Measurements from ENCODE around the gene MMP14. TPM values are rescaled to one million over a fixed set of nuclear protein-coding genes. Genes with fewer than 3 reads are reported as not detected.
A peak's percentile ranks its signal among the peaks of the same experiment; 100 is the strongest.

The MMP14 gene
- total RNA-seq, 1 donor from 2014 or later: 306 TPM

GRCh38 chr14:22884738-22885523 is 48.5 kb downstream of the MMP14 start:
- no peaks in the 10 kb centered on the region for H3K27me3 Mint-ChIP-seq (ENCODE audit: low read depth)
- no peak for TF ChIP-seq CTCF (IDR thresholded peaks at IDR 0.05; ENCODE audit: unreplicated experiment)
- H3K9me3 Mint-ChIP-seq: no peaks in the 10 kb centered on the region
- H3K4me1 Mint-ChIP-seq: peaks cover 56% of the 10 kb centered on the region
- H3K36me3 Mint-ChIP-seq: no peaks in the 10 kb centered on the region
- peak overlapping the region; percentile 26 for H3K4me3 Mint-ChIP-seq
- DNase-seq (ENCODE audit: low spot score in 2 of 2, unreplicated experiment in 2 of 2): no peak
- peak overlapping the region; percentile 40 for H3K27ac Mint-ChIP-seq

GRCh38 chr14:22885975-22886374 is 49.6 kb downstream of the MMP14 start:
- H3K36me3 Mint-ChIP-seq: no peaks in the 10 kb centered on the region
- TF ChIP-seq CTCF (IDR thresholded peaks at IDR 0.05; ENCODE audit: unreplicated experiment): no peak
- no peaks in the 10 kb centered on the region for H3K27me3 Mint-ChIP-seq (ENCODE audit: low read depth)
- H3K4me3 Mint-ChIP-seq: peak overlapping the region; percentile 91
- peaks cover 61% of the 10 kb centered on the region for H3K4me1 Mint-ChIP-seq
- H3K9me3 Mint-ChIP-seq: no peaks in the 10 kb centered on the region
- no peak for DNase-seq (ENCODE audit: low spot score in 2 of 2, unreplicated experiment in 2 of 2)
- H3K27ac Mint-ChIP-seq: peak overlapping the region; percentile 89

- TF ChIP-seq CTCF (IDR thresholded peaks at IDR 0.05; ENCODE audit: unreplicated experiment): no peak
- DNase-seq (ENCODE audit: low spot score in 2 of 2, unreplicated experiment in 2 of 2): peak; percentile 42 to 61
- Mint-ChIP-seq H3K27me3 (ENCODE audit: low read depth) (no peaks in the 10 kb centered on the region), H3K36me3 (no peaks in the 10 kb centered on the region), H3K27ac (peak overlapping the region; percentile 98), H3K4me3 (peak overlapping the region; percentile 91), H3K4me1 (peaks cover 60% of the 10 kb centered on the region), H3K9me3 (no peaks in the 10 kb centered on the region)
Observed at GRCh38 chr14:22886500-22887259, 50.3 kb downstream of the MMP14 start.

- peak overlapping the region; percentile 91 for H3K4me3 Mint-ChIP-seq
- H3K27me3 Mint-ChIP-seq (ENCODE audit: low read depth): no peaks in the 10 kb centered on the region
- no peaks in the 10 kb centered on the region for H3K9me3 Mint-ChIP-seq
- TF ChIP-seq CTCF (IDR thresholded peaks at IDR 0.05; ENCODE audit: unreplicated experiment): no peak
- DNase-seq (ENCODE audit: low spot score in 2 of 2, unreplicated experiment in 2 of 2): peak in 1 of 2 experiments; percentile 60
- peaks cover 55% of the 10 kb centered on the region for H3K4me1 Mint-ChIP-seq
- peak overlapping the region; percentile 98 for H3K27ac Mint-ChIP-seq
- no peaks in the 10 kb centered on the region for H3K36me3 Mint-ChIP-seq
Observed at GRCh38 chr14:22887260-22887989, 51.0 kb downstream of the MMP14 start.

- TF ChIP-seq CTCF (IDR thresholded peaks at IDR 0.05; ENCODE audit: unreplicated experiment): no peak
- H3K27ac Mint-ChIP-seq: peak overlapping the region; percentile 98
Observed at GRCh38 chr14:22887990-22888378, 51.6 kb downstream of the MMP14 start.

More at GRCh38 chr14:22887990-22888378, 51.6 kb downstream of the MMP14 start:
- Mint-ChIP-seq H3K36me3 (no peaks in the 10 kb centered on the region), H3K4me1 (peaks cover 50% of the 10 kb centered on the region), H3K9me3 (no peaks in the 10 kb centered on the region), H3K27me3 (ENCODE audit: low read depth) (no peaks in the 10 kb centered on the region), H3K4me3 (peak overlapping the region; percentile 91)
- no peak for DNase-seq (ENCODE audit: low spot score in 2 of 2, unreplicated experiment in 2 of 2)

Data from mesothelial cell of epicardium (in vitro differentiated cells).